ENCODE measurements around the gene ACER1. TPM values are rescaled to one million over a fixed set of nuclear protein-coding genes. Genes with fewer than 3 reads are reported as not detected.

The ACER1 gene
- total RNA-seq, 2 donors from 2014 or later: 5.3 TPM; not detected in 1

- Histone ChIP-seq H3K27me3 (replicated peaks; ENCODE audit: insufficient read depth) (no peaks in the 10 kb centered on the region), H3K9me3 (no peaks in the 10 kb centered on the region), H3K27ac (peak overlapping the region in 1 of 2 donors; percentile 87), H3K4me3 (no peak overlapping the region), H3K36me3 (no peaks in the 10 kb centered on the region), H3K4me1 (replicated peaks) (peaks cover 39% of the 10 kb centered on the region)
- DNase-seq (ENCODE audit: low spot score): no peak
- TF ChIP-seq POLR2AphosphoS5 (IDR thresholded peaks at IDR 0.05) (no peak), CTCF (IDR thresholded peaks at IDR 0.05) (no peak), POLR2A (IDR thresholded peaks at IDR 0.05) (no peak)
- WGBS: 49% methylated on average over 12 of the region's 12 CpGs
- intact Hi-C loops (cut with DNase I): loop anchor here (5.0 to 10.0 kb wide), 3 partner anchors 59 to 222 kb away; partner anchors contain the start of gene ALKBH7
Measured at GRCh38 chr19:6276447-6276846, 57.0 kb downstream of the ACER1 start.

- Histone ChIP-seq H3K4me1 (replicated peaks) (peaks cover 48% of the 10 kb centered on the region), H3K27me3 (replicated peaks; ENCODE audit: insufficient read depth) (no peaks in the 10 kb centered on the region), H3K36me3 (no peaks in the 10 kb centered on the region), H3K4me3 (no peak overlapping the region), H3K27ac (peak overlapping the region; percentile 79 to 87), H3K9me3 (no peaks in the 10 kb centered on the region)
- WGBS: 59% methylated on average over 17 of the region's 18 CpGs
- intact Hi-C loops (cut with DNase I): loop anchor here (5.0 to 10.0 kb wide), 3 partner anchors 58 to 220 kb away; partner anchors contain the start of gene ALKBH7
- DNase-seq (ENCODE audit: low spot score): no peak
- TF ChIP-seq POLR2AphosphoS5 (IDR thresholded peaks at IDR 0.05) (no peak), CTCF (IDR thresholded peaks at IDR 0.05) (no peak), POLR2A (IDR thresholded peaks at IDR 0.05) (no peak)
Measured at GRCh38 chr19:6275170-6275744, 58.2 kb downstream of the ACER1 start.

GRCh38 chr19:6274756-6275155, 58.7 kb downstream of the ACER1 start:
- Histone ChIP-seq H3K4me1 (replicated peaks) (peaks cover 53% of the 10 kb centered on the region), H3K9me3 (no peaks in the 10 kb centered on the region), H3K27me3 (replicated peaks; ENCODE audit: insufficient read depth) (no peaks in the 10 kb centered on the region), H3K4me3 (no peak overlapping the region), H3K27ac (peak overlapping the region; percentile 79 to 87), H3K36me3 (no peaks in the 10 kb centered on the region)
- DNase-seq (ENCODE audit: low spot score): no peak
- intact Hi-C loops (cut with DNase I): loop anchor here (5.0 to 10.0 kb wide), 5 partner anchors 42 to 220 kb away; partner anchors contain the start of genes ALKBH7 and KHSRP
- WGBS: 70% methylated on average over 15 of the region's 15 CpGs
- TF ChIP-seq CTCF (IDR thresholded peaks at IDR 0.05): no peak
- no peak for TF ChIP-seq POLR2A (IDR thresholded peaks at IDR 0.05)
- TF ChIP-seq POLR2AphosphoS5 (IDR thresholded peaks at IDR 0.05): no peak

- 5% methylated on average over 30 of the region's 30 CpGs for WGBS
- Histone ChIP-seq H3K4me3 (peak overlapping the region in 1 of 2 donors; percentile 10), H3K9me3 (no peaks in the 10 kb centered on the region), H3K36me3 (no peaks in the 10 kb centered on the region), H3K4me1 (replicated peaks) (peaks cover 60% of the 10 kb centered on the region), H3K27me3 (replicated peaks; ENCODE audit: insufficient read depth) (no peaks in the 10 kb centered on the region), H3K27ac (peak overlapping the region; percentile 79 to 87)
- TF ChIP-seq POLR2AphosphoS5 (IDR thresholded peaks at IDR 0.05): peak; percentile 88
- TF ChIP-seq POLR2A (IDR thresholded peaks at IDR 0.05): no peak
- TF ChIP-seq CTCF (IDR thresholded peaks at IDR 0.05): no peak
- peak; percentile 92 for DNase-seq (ENCODE audit: low spot score)
- intact Hi-C loops (cut with DNase I): loop anchor here (5.0 to 10.0 kb wide), 3 partner anchors 42 to 219 kb away; partner anchors contain the start of gene KHSRP
Measured at GRCh38 chr19:6273701-6274601, 59.5 kb downstream of the ACER1 start.

All from prostate gland (tissue), 2 donors.